DMS 273 (cell line): Measurements from ENCODE around the gene LRRC4C.
"Not testable (repeated sequence)": the region's sequence is repeated elsewhere in the genome, so short reads cannot be mapped to it uniquely, and the experiment has no call there.

Experiments used
- DNase-seq: peaks from one replicate; lab custom pipeline; 2025; ENCODE audit not compliant: unreplicated experiment; lab: John Stamatoyannopoulos, UW

The LRRC4C gene

DNA sequence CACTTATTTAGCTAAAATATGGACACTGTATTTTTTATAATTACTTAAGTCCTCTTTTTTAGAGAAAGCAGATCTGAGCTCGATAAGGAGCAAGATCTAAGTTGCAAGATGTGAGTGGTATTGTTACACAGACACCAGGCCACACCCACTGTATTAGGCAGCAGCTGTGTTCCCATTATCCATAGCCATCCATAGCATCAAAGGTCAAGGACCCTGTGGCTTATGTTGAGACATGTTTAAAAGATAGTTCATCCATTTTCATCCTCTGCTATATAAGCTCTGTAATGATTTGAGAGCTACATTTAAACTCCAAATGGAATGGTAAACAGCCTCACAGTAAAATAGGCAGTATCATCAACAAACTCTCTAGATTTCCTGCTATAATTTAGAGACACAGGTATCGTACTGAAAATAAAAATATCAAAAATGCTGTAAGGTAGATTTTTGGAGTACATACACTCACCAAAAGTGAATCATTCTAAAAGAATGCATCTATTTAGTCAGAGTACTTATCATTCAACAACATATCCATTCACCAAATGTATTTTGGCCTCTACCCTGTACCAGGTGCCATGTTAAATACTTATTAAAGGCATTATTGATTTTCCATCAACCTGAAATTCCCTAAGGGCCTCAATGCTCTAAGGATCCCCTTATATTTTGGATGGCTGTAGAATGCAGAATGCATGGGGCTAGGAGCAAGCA is 574.0 kb downstream of the LRRC4C start:
- DNase-seq, result no peak

DNA sequence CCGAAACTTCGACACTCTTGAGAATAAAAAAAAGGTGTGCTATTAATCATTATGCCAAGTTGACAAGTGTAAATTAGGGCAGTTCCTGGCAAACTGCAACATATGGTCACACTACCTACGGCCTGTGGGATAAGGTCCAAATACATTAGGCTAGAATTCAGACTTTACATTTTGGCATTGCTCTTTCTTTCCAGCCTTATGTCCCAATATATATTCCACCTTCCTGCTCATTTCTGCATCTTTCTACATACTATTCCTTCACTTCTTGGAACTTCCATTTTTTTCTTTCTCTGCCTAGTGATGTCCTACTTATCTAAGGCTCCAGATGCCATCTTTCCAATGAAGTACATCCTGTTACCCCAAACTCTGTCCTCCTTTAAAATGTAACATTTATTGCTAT is 577.2 kb downstream of the LRRC4C start:
- no peak for DNase-seq

DNA sequence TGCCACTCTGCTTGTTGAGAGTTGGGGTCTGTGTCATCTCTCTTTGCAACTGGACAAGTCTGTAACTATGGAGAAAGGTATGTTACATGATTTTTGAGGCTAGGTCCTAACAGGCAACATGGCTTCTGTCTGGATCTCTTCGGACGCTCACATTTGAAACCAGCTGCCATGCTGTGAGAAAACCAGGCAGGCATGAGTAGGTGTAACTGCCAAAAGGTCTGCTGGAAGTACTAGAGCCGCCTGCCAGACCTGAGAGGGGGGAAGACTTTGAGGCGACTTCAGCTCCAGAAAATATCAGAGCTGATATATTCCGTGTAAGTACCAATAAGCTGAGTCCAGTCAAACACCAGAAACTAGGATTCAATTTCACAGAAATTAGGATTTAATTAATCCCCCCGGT is 579.5 kb downstream of the LRRC4C start:
- no peak for DNase-seq

DNA sequence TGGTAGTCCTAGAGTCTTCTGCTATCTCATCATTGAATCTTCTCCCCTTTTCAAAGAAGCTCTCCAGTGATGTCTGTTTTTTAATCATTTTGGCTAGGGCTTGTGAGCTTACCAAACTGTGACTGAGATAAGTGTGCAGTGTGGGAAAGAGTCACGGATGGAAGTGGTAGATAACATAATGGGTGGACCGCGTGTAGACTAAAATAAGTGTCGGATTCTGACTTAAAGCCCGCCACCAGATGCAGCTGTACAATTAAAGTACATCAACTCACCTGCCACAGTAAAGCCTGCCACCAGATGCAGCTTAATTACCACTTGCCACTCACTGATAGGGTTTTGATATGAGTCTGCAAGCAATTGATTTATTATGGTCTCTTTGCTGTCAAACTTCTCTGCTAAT is 581.5 kb downstream of the LRRC4C start:
- no peak for DNase-seq

DNA sequence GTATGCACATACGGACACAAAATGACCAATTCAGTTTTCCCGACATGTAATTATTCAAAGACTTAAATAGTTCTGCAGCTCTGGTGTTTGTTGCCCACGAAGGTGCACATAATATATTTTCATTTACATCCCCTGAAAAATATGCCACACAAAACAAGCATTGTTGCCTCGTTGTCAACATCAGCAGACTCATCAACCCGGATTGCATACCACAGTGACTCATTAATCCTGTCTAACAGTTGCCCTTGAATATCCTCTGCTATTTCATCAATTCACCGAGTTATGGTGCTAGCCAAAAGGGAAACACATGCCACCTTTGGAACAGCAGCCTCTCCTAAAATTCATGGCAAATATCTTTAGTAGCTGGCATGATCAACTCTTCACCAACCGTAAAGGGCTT is 582.2 kb downstream of the LRRC4C start:
- no peak for DNase-seq

DNA sequence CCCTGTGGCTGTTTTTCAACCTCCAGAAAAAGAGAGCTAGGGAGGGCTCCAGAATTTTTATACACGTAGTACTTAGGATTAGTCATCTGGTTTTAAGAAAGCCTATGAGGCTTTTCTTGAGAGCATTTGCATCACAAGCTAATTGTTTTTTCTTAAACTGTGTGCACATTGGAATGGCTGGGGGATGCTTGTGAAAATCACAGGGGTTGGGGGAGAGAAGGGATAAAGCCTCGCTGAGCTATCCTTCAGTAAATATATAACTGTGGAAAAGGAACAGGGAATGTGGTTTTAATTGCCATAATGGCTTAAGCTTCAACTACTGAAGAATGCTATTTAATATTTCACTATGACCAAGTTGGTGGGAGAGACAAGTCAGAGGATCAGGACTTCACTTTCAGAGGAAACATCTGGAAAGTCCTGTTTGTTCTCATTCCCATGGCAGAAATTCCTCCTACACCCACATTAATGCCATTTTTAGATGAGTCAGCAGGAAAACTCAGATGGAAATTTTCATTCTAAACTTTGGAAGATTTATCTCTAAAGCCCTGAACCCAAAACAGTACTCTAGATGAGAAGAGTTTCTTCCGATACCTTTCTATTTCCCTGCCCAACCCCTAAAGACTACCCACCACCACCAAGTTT is 591.3 kb downstream of the LRRC4C start:
- DNase-seq, result no peak

DNA sequence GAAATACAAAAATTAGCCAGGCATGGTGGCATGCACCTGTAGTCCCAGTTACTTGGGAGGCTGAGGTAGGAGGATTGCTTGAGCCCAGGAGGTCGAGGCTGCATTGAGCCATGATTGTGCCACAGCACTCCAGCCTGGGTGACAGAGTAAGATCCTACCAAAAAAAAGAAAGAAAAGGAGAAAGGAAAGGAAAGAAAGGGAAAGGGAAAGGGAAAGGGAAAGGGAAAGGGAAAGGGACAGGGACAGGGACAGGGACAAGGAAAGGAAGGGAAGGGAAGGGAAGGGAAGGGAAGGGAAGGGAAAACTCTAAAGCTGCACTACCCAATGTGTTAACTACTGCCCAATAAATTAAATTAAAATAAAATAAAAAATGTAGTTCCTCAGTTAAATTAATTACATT is 601.7 kb downstream of the LRRC4C start:
- DNase-seq, result not testable (repeated sequence)

DNA sequence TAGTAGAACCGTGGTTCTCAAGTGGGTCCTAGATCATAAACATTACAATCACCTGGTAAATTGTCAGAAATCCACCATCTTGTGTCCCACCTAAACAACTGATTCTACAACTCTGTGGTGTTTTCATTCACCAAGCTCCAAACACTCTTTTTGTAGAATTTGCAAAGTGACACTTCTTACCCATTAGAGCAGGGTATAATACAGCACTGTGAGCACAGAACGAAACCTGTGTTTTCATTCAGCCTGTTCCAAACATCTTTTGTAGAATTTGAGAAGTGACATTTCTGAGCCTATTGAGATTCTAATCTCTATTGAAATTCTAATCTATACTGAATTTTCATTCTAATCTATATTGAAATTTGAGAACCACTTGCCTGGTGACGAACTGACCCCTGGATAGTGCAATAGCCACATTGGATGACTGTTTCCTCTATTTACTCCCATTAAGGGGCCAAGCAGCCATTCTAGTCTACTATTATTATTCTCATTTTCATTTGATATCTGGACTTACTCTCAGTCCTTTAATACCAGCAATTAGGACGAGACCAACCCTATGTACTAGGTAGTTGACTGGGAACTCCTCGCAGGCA is 616.6 kb downstream of the LRRC4C start:
- no peak for DNase-seq

DNA sequence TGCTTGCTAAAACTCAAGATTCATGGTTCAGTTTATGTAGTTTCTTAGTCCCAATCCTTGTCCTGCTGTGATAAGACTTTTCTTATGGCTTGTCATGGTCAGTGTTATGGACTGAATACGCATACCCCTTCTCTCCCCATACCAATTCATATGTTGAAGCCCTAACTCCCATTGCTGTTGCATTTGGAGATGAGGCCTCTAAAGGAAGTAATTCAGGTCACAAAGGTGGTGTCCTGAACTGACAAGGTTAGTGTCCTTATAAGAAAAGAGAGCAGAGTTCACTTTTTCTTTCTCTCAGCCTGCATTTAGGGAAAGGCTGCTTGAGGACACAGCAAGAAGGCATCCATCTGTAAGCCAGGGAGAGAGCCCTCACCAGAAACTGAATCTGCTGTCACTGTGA is 618.2 kb downstream of the LRRC4C start:
- no peak for DNase-seq

DNA sequence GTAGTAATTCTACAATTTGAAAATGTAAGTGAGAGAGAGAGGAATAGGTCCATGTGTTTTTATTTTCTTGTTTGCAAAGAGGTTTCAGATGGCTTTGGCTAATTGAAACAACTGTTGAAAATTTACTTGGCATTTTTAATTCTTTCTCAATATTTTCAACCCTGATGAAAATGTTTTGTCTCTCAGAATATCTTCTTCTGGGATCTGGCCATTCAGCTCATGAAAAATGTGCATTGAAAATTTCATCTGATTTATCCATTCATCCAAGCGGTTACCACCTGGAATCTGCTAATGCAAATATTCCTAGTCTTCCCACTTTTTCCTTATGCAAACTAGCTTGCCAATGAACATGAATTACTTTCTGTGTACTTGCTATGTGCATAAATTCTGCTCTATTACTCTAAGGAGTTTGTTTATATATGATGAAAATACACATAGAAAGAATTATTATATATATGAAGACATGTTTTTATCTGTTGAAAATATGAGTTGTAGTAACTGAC is 621.2 kb downstream of the LRRC4C start:
- DNase-seq, result no peak

DNA sequence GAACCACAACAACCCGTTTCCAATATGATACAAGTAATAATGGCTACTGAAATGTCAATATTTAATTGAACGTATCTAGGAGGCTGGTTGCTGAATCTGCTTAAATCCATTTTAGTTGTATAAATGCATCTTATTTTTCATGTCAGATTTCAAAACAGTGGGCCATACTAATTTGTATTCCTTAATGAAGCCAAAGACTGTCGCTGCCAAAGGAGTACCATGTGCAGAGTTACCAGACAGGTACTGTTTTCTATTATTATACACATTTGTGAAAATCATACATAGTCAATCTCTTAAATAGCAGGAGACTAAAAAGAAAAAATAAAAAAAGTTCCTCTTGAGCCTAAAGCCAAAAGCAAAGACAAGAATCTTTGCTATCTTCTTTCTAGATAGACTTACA is 632.3 kb downstream of the LRRC4C start:
- no peak for DNase-seq

DNA sequence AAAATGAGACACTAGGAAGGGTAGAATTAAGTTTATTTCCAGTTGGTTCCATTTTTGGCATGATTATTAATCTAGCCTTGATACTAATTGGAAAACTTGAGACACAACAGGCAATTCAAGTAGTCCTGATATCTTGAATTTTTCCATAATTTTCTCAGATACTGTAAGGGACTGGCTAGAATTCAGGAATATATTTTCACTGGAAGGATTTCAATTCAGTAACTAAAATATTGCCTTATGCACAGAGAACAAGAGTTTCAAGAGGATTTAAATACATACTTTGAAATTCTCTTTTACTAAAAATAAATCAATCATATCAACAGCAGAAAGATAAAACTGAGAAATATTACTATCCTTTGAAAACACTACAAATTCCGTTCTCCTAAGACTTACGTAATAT is 632.9 kb downstream of the LRRC4C start:
- DNase-seq, result no peak

DNA sequence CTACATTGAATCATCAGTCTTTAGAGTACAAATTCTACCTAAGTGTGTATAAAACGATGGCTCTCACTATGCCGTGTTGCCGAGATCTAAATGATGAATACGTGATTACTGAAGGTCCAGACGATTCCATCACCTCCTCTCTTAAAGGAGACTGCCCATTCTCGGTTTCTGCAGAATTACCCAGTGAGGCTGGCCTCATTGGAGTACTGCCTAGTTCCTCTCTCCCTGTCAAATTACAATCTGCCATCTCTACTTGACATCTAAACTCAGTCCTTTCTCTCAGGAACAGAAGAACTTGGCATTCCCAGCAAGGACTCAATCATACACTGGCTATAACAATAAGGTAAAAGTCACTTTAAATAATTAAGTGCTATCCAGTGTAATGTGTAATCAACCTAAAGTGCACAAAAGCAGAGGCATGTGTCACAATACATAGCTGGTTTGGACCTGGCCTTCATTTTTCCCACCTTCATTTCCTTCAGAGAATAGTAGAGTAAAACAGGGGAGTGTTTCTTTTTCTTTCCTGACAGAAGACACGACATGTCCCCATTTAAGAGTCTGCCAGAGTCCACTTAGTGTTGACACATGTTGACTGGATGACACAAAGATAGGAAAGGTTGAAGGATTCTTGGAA is 634.1 kb downstream of the LRRC4C start:
- no peak for DNase-seq

DNA sequence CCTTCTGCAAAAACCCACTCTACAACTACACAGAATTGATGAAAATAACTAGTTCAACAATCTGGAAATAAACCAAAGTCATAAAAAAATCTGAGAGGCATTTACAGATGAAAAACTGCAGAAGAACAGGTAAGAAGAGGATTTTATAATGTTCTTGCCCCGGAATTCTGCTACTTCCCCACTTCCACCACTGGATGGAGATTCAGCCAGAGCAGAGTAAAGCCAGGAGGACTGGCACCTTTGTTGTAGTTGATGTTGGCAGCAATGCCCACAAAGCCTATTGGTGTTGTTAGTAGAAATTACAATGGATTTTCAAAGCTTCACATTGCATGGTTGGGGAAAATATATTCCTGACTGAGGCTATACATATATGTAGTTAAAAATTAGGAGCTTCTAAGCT is 640.2 kb downstream of the LRRC4C start:
- no peak for DNase-seq

DNA sequence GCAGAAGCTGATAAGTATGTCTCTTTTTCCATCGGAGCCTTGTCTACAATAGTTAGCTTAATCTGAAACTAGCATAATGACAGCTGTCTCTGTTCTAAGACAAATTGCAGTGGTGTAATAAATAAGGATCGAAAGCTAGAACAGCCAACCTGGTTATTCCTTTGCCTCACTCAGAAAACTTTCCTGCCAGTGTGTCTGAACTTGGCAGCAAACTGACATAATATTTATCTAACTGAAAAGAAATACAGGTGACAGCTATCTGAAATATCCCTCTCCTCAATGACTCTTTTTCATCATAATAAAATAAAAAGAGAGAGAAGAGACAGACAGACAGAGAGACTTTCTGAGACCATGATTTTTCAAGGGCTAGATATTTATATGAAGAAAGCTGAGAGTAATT is 642.5 kb downstream of the LRRC4C start:
- no peak for DNase-seq

DNA sequence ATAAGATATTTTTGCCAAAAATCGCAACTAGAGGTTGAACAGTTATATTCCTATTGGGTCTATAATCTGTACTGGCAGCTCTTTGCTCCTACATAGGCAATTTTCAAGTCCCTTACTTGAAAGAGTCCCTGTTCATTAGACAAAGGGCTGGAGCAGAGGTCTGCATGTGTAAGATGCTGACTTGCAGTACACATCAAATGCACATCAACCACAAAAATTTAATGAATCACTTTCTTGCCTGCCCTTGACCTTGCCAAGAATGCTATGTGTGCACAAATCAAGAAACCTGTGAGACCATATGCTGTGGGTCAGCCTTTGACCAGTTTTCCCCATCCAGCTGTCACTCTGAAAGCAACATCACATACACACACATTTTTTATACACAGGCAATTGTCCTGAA is 661.5 kb downstream of the LRRC4C start:
- DNase-seq, result no peak

DNA sequence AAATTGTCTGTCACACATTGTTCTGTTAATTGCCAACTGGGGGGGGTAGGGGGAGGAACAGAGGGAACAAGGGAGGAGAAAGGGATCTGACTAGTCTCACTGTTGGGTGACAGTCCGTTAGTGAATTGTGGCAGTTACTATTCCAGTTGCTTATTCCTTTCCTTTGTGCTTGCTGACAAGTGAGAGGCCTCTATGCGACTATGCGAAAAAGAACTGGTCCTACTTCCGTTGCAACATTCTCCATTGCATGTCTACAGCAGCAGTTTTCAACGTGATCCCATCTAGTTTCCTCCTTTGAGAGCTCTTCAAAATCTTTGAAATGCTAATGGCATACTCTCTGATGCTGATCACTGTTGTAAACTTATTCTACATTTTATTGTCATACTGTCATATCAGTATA is 672.2 kb downstream of the LRRC4C start:
- DNase-seq, result no peak

DNA sequence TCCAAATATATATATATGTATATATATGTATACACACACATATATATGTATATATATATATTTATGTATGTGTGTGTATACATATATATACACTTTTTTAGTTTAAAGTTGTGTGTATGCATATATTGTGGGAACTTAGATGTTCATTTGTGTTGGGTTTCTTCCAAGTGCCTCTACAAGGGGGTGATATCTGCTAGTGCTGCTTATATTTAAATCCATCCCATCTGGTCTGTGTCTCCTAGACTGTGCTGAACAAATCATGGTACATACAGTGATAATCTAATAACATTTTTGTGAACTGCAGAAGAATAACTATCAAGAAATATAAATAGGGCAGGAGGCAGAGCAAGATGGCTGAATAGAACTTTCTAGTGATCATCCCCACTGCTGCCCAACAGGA is 696.4 kb downstream of the LRRC4C start:
- no peak for DNase-seq

DNA sequence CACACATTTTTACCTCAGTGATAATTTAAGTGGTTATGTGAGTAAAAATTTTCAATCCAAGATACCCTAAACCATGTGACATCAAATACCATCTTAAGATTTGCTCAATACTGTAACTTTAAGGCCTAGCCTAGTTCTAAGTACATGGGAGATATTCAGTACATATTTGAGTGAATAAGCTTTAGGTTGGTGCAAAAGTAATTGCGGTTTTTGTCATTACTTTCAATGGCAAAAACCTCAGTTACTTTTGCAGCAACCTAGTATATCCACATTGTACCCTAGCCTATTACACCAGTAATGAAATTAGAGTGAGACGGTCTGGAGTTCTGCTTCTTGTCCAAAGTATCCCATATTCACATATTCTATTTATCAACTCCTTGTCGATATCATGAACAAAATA is 700.1 kb downstream of the LRRC4C start:
- DNase-seq, result no peak

DNA sequence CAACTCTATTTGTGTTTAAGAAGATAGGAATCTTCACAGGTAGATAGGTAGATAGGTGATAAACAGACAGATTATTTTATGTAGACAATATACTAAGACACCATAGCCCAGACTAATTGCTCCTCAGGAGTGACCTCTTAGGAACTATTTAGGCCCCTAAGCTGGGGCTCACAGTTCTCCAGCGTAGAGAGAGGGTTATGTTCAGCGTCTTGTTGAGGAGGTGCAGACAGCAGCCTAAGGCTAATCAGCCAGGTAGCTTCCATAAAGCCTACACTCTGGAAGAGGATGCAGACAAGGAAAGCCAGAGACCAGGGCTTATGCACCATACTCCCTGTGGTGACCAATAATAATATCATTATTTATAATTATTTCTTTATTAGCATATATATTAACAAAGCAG is 705.2 kb downstream of the LRRC4C start:
- no peak for DNase-seq

DNA sequence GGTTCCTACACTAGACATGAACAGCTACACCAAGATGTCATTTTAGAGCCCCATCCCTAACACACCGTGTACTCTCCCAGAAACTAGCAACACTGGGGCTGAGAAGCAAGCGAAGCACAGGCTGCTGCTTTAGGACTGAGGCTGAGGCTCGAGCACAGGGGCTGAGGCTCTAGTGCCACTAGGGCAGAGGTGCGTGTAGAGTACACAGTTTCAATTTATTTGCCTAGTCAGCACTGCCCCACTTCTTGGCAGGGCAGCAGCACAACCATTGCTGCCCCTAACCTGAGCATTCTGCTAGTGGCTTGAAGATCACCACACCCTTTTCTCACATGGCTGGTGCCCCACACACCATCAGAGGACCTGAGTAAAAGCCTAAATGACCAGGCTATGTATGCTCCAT is 713.2 kb downstream of the LRRC4C start:
- DNase-seq, result no peak

DNA sequence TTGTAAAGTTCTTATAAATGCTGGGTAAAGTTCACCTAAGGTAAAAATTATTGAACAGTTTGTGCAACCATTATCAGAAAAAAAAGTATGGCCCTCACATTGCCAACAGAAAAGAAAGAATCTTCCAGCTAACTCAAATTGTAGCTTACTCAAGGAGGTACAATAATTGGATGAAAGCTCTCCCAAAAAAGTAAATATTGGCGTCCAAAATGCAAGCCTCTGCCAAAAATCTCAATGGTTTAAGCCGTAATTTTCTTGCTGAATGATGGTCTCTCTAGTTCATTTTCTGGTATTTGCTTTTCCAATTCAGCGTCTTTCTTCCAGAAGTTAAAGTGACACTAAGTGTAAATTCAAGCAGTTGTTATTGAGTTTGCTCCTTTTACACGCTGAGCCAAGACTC is 727.3 kb downstream of the LRRC4C start:
- DNase-seq, result no peak
